Left lung (tissue), 10 donors: Measurements from ENCODE around the gene PRMT1. TPM values are rescaled to one million over a fixed set of nuclear protein-coding genes. Genes with fewer than 3 reads are reported as not detected.

Experiments
- ATAC-seq: fragments of 200-7000 bp; cut with Tn5 transposase; one replicate; pipeline ENCODE4 v1.9.1; 2020; ENCODE audit warnings: moderate library complexity
- DNase-seq, 4 donors: peaks; one replicate each; pipeline ENCODE4 v3.0.0-alpha.2; 2013 to 2020
- H3K27ac ChIP-seq, 2 donors: fragments of 200-600 bp; sonication (generic) in 1 of 2; one replicate each; pipeline versions ENCODE4 v1.5.0 to v1.8.0; 2020 to 2021
- H3K27me3 ChIP-seq, 2 donors: fragments of 200-600 bp; sonication (generic) in 1 of 2; one replicate each; pipeline versions ENCODE4 v1.5.0 to v1.8.0; 2020 to 2021
- H3K36me3 ChIP-seq, 2 donors: fragments of 200-600 bp; sonication (generic) in 1 of 2; one replicate each; pipeline versions ENCODE4 v1.5.0 to v1.8.0; 2020 to 2021
- H3K4me1 ChIP-seq, 2 donors: fragments of 200-600 bp; one replicate each; pipeline ENCODE4 v1.8.0; 2021
- H3K4me3 ChIP-seq, 2 donors: fragments of 200-600 bp; sonication (generic) in 1 of 2; one replicate each; pipeline versions ENCODE4 v1.5.0 to v1.8.0; 2020 to 2021; ENCODE audit warnings: mild to moderate bottlenecking in 1 of 2
- H3K9me3 ChIP-seq, 2 donors: fragments of 200-600 bp; sonication (generic) in 1 of 2; one replicate each; pipeline versions ENCODE4 v1.5.0 to v1.8.0; 2020 to 2021
- CTCF ChIP-seq, 2 donors: fragments of 200-600 bp; sonication (generic) in 1 of 2; IDR thresholded peaks; one replicate each; pipeline versions ENCODE4 v1.5.0 to v1.8.0; 2021; ENCODE audit warnings: antibody characterized with exemption in 2 of 2
- intact Hi-C, 2 donors: fragments of 100-400 bp; cut with DNase I; formaldehyde crosslinking; loops; one replicate each; pipeline versions ENCODE4 v1.11.2 to v1.14.2; 2022
- polyA plus RNA-seq, 6 donors: library from polyadenylated mRNA; unstranded; fragments of 120-200 nt; gene quantifications; one replicate each; pipeline ENCODE4 v1.2.1, GENCODE V29; 2013; ENCODE audit not compliant: insufficient read length in 6 of 6
- total RNA-seq, 2 donors: library from RNA; stranded (reverse); fragmentation: NEBNext Ultra II Directional; extraction: Animal tissue kit (Norgen Biotek cat#: 25700); gene quantifications; one replicate each; pipeline ENCODE4 v1.2.1, GENCODE V29; 2021
- donor health status: DM: no; HTN: yes; CAD: no.
- donor health status: DM: no; HTN: no; CAD: no.

PRMT1 gene
- total and polyA plus RNA-seq, 8 donors = 79.3 to 258 (median 221) TPM

GRCh38 chr19:49685845-49686332 lies 8.8 kb downstream of the PRMT1 start:
- peaks cover 0 to 76% of the 10 kb centered on the region in 2 donors for H3K36me3 ChIP-seq
- DNase-seq = no peak
- H3K27me3 ChIP-seq = peaks cover 1 to 22% of the 10 kb centered on the region in 2 donors
- intact Hi-C loops = no loop called here
- no peaks in the 10 kb centered on the region for H3K9me3 ChIP-seq
- H3K4me1 ChIP-seq = peaks cover 14 to 30% of the 10 kb centered on the region in 2 donors
- no peak for ATAC-seq
- H3K4me3 ChIP-seq = peak overlapping the region in 1 of 2 donors; percentile 18
- no peak for TF ChIP-seq CTCF (IDR thresholded peaks at IDR 0.05)
- H3K27ac ChIP-seq = peak overlapping the region in 1 of 2 donors; percentile 62

GRCh38 chr19:49686503-49687088 lies 9.5 kb downstream of the PRMT1 start:
- H3K9me3 ChIP-seq = no peaks in the 10 kb centered on the region
- peaks cover 4 to 29% of the 10 kb centered on the region in 2 donors for H3K27me3 ChIP-seq
- DNase-seq = no peak
- peaks cover 0 to 69% of the 10 kb centered on the region in 2 donors for H3K36me3 ChIP-seq
- H3K4me3 ChIP-seq = peak overlapping the region in 1 of 2 donors; percentile 18
- intact Hi-C loops = no loop called here
- ATAC-seq = no peak
- no peak for TF ChIP-seq CTCF (IDR thresholded peaks at IDR 0.05)
- peak overlapping the region; percentile 33 to 62 for H3K27ac ChIP-seq
- H3K4me1 ChIP-seq = peaks cover 13 to 34% of the 10 kb centered on the region in 2 donors

- no peak for TF ChIP-seq CTCF (IDR thresholded peaks at IDR 0.05)
- Histone ChIP-seq H3K9me3 (no peaks in the 10 kb centered on the region), H3K36me3 (peaks cover 0 to 63% of the 10 kb centered on the region in 2 donors), H3K4me3 (peak overlapping the region in 1 of 2 donors; percentile 18), H3K27me3 (peaks cover 4 to 34% of the 10 kb centered on the region in 2 donors), H3K27ac (peak overlapping the region; percentile 33 to 62), H3K4me1 (peaks cover 13 to 35% of the 10 kb centered on the region in 2 donors)
- ATAC-seq (no peak), DNase-seq (no peak)
- intact Hi-C loops = no loop called here
These were observed 10.1 kb downstream of the PRMT1 start for GRCh38 chr19:49687150-49687549.

GRCh38 chr19:49687566-49688316 lies 10.7 kb downstream of the PRMT1 start:
- intact Hi-C loops = no loop called here
- no peak for TF ChIP-seq CTCF (IDR thresholded peaks at IDR 0.05)
- no peak for ATAC-seq
- peaks cover 13 to 35% of the 10 kb centered on the region in 2 donors for H3K4me1 ChIP-seq
- peaks cover 4 to 40% of the 10 kb centered on the region in 2 donors for H3K27me3 ChIP-seq
- H3K27ac ChIP-seq = peak overlapping the region; percentile 59 to 62
- no peaks in the 10 kb centered on the region for H3K9me3 ChIP-seq
- H3K36me3 ChIP-seq = peaks cover 0 to 57% of the 10 kb centered on the region in 2 donors
- DNase-seq = no peak
- H3K4me3 ChIP-seq = peak overlapping the region in 1 of 2 donors; percentile 39

- no peak for TF ChIP-seq CTCF (IDR thresholded peaks at IDR 0.05)
- H3K4me1 ChIP-seq = peaks cover 13 to 35% of the 10 kb centered on the region in 2 donors
- H3K27me3 ChIP-seq = peaks cover 4 to 44% of the 10 kb centered on the region in 2 donors
- DNase-seq = no peak
- peak overlapping the region; percentile 59 to 62 for H3K27ac ChIP-seq
- no peaks in the 10 kb centered on the region for H3K9me3 ChIP-seq
- no peak for ATAC-seq
- peak overlapping the region in 1 of 2 donors; percentile 39 for H3K4me3 ChIP-seq
- H3K36me3 ChIP-seq = peaks cover 0 to 48% of the 10 kb centered on the region in 2 donors
- intact Hi-C loops = no loop called here
These were observed 11.6 kb downstream of the PRMT1 start for GRCh38 chr19:49688531-49689132.
